GM08714 (cell line): ENCODE results near the gene FBXO2.

ENCODE experiments used
- H3K4me3 ChIP-seq: fragments of 200-500 bp; sonication (Bioruptor generic); 2 replicates; pipeline ENCODE4 v1.5.1; 2014; ENCODE audit warnings: mild to moderate bottlenecking, low read length, inconsistent platforms
- ZNF274 ChIP-seq: IDR thresholded peaks from 2 replicates; pipeline ENCODE4 v1.6.1; 2012; ENCODE audit warnings: mild to moderate bottlenecking, low read depth, low read length

Gene FBXO2

DNA sequence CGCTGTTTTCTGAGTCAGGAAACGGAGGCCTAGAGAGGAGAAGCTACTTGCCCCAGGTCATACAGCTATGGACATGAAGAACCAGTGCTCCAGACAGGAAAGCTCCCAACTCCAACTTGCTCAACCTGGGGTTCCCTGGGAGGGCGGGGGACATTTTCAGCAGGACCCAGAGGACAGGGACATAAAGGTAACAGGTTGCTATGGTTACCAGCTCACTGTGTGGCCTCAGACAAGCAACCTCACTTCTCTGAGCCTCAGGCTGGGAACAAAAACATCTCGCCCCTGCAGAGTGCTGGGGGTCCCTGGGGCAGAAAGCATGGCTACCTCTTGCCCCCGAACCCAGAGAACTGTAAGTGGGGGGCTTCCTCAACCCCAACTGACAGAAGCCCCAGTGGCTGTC lies 16.1 kb downstream of the FBXO2 start:
- H3K4me3 ChIP-seq, result no peak overlapping the region
- no peak for TF ChIP-seq ZNF274

DNA sequence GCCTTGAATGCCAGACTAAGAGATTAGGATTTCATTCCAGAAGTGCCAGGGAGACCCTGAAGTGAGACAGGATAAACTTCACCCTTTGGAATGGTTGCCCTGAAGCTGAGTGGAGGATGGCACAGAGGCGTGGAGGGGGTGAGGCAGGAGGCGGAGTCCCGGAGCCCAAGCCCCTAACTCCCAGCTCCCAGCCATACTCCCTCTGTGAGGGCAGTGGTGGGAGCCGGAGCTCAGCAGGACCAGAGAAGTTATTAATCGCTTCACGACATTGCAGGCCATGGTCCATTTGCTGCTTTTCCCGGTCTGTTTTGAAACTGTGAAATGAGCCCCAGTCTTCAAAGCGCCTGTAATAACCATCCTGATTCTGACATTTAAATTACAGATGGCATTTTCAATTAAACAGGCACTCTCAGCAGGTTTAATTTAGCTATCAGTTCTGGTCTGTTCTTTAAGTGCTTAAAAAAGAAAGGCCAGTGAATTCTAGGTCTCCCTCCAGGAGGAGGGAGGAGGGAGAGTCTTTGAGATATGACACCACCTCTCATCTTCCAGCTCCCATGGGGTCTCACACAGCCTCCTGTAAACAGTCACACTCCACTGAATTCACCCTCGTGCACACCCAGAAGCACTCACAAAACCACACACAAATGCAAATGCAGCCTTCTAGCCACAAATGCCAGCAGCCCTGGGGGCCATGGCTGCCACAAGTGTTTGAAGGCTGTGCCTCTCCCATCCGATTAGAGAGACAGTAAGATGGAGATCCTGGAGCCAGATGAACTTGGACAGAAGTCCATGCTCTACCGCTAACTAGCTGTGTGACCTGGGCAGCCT lies 19.6 kb downstream of the FBXO2 start:
- no peak overlapping the region for H3K4me3 ChIP-seq
- TF ChIP-seq ZNF274, result no peak

DNA sequence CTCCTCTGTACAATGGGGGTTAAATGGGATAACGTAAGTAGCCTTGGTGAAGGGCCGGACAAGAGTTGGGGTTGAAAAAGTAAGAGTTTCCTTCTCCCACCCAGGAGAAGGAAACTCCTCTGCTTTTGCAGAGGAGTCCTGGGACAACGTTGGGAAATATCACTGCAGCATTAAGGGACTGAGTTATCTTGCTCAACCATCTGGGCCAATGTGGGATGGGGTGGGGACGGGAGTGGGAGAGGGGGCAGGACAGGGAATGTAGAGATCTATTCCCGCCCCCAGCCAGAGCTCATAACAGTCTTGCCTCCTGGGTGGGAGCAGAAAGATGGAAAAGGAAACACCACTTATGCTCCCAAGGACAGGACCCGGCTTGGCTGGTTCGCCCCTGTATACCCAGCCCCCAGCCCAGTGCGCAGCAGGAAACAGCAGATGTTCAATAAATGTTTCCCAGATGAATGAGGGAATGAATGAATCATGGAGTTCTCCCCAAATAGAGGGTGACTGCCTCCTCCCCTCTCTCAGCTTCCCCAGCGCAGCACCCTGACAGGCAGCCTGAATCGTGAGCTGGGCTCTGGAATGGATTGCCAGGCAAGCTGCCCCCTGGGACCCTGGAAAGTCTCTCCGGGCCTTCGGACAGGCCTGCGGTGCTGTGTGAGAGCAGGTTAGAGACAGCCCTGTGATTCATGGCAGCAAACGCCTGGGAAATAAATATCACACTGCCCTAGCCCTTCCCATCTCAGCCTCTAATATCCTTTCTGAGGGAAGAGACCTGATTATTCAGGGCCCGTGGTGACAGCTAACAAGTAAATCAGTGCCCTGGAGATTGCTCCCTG lies 24.8 kb downstream of the FBXO2 start:
- no peak overlapping the region for H3K4me3 ChIP-seq
- no peak for TF ChIP-seq ZNF274

- H3K4me3 ChIP-seq, result no peak overlapping the region
- TF ChIP-seq ZNF274, result no peak
Observed at GRCh38 chr1:11628767-11629166, 25.5 kb downstream of the FBXO2 start.

DNA sequence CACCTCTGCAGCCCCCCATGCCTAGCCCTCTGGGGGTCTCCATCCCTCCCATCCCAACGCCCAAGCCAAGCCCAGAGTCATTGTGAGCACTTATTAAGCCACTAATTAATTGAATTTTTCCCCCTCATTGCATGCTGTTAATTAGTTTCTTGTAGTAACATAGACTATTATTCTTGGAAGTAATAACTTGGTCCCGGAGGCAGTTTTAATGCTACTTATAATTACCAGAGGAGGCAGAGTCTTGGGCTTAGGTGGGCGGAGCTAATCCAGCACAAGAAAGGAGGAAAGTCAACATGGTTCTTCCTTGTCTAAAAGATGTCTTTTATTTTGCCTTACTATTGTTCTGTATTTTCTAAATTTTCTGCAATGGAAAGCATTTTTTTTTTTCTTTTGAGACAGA lies 27.7 kb downstream of the FBXO2 start:
- no peak for TF ChIP-seq ZNF274
- H3K4me3 ChIP-seq, result no peak overlapping the region

GRCh38 chr1:11623702-11624101 lies 30.5 kb downstream of the FBXO2 start:
- no peak overlapping the region for H3K4me3 ChIP-seq
- no peak for TF ChIP-seq ZNF274

GRCh38 chr1:11622398-11622797 lies 31.8 kb downstream of the FBXO2 start:
- no peak for TF ChIP-seq ZNF274
- no peak overlapping the region for H3K4me3 ChIP-seq

GRCh38 chr1:11620924-11621323 lies 33.3 kb downstream of the FBXO2 start:
- H3K4me3 ChIP-seq, result no peak overlapping the region
- TF ChIP-seq ZNF274, result no peak

DNA sequence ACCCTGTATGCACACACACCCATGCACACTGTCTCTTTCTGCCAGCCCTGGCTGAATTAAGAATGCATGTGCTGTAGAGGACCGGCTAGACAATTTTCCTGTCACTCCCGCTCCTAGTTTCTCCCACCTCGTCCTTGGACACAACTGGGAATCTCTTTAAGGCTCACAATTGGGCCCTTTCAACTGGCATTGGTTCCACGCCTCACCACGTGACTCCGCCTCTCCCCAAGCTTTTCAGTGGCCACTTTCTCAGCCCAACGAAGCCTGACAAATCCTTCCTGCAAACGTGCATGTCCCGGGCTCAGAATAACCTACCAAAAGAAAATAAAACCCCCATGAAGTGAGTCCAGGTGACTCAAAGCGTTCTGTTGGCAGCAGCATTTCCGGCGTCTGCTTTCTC lies 33.8 kb downstream of the FBXO2 start:
- no peak for TF ChIP-seq ZNF274
- no peak overlapping the region for H3K4me3 ChIP-seq

- H3K4me3 ChIP-seq, result no peak overlapping the region
- no peak for TF ChIP-seq ZNF274
Observed at GRCh38 chr1:11617741-11618140, 36.5 kb downstream of the FBXO2 start.

- H3K4me3 ChIP-seq, result no peak overlapping the region
- no peak for TF ChIP-seq ZNF274
Observed at GRCh38 chr1:11617314-11617713, 36.9 kb downstream of the FBXO2 start.

DNA sequence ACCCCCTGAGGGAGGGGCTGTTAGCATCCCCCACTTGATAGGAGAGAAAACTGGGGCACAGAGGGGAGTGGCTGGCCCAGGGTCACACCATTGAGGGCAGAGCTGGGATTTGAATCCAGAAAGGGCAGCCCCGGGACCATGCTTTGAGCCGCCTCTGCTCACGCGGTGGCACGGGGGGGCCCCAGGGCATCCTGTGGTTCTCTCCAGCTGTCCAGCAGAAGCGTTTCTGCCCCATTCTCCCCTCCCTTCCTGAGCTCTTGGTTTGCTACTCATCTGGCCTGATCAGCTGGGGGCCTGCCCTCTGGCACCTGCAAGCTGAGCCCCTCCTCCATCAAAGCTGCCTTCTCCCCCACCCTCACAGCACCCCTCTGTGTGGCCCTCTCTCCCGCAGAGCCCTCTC lies 37.5 kb downstream of the FBXO2 start:
- no peak for TF ChIP-seq ZNF274
- no peak overlapping the region for H3K4me3 ChIP-seq

GRCh38 chr1:11615090-11615489 lies 39.1 kb downstream of the FBXO2 start:
- no peak overlapping the region for H3K4me3 ChIP-seq
- TF ChIP-seq ZNF274, result no peak

DNA sequence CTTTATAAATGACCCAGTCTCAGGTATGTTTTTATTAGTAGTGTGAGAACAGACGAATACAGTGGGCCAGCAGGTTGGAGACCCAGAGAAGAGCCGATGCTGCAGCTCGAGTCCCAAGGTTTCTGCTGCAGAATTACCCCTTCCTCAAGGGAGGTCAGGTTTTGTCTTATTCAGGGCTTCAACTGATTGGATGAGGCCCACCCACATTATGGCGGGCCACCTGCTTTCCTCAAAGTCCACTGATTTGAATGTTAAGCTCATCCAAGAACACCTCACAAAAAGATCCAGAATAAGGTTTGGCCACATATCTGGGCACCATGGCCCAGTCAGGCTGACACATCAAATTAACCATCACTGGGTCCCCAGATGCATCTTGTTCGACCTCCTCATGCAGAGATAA lies 40.9 kb downstream of the FBXO2 start:
- no peak overlapping the region for H3K4me3 ChIP-seq
- TF ChIP-seq ZNF274, result no peak

GRCh38 chr1:11611638-11612327 lies 42.4 kb downstream of the FBXO2 start:
- no peak for TF ChIP-seq ZNF274
- H3K4me3 ChIP-seq, result no peak overlapping the region
